Esophagus muscularis mucosa (tissue), 4 donors: ENCODE data around the gene LRRC8D. TPM values are rescaled to one million over a fixed set of nuclear protein-coding genes. Genes with fewer than 3 reads are reported as not detected.

Experiments
- DNase-seq: peaks from one replicate; pipeline ENCODE4 v3.0.0-alpha.2; 2017; ENCODE audit errors: extremely low spot score
- H3K27ac ChIP-seq, 4 donors: fragments of 200-600 bp; sonication (generic); replicated peaks in 1 of 4; 1 replicate in 3 of 4; 2 replicates in 1 of 4; pipeline ENCODE4 v1.5.1; 2016 to 2019; ENCODE audit warnings: mild to moderate bottlenecking in 1 of 4
- H3K27me3 ChIP-seq, 4 donors: fragments of 200-600 bp; sonication (generic); one replicate each; pipeline versions ENCODE4 v1.5.1 to v1.6.0; 2016 to 2019
- H3K36me3 ChIP-seq, 4 donors: fragments of 200-600 bp; sonication (generic); one replicate each; pipeline ENCODE4 v1.5.1; 2016 to 2019
- H3K4me1 ChIP-seq, 4 donors: fragments of 200-600 bp; sonication (generic); one replicate each; pipeline ENCODE4 v1.5.1; 2016 to 2019
- H3K4me3 ChIP-seq, 4 donors: fragments of 200-600 bp; sonication (generic); 1 replicate in 2 of 4; 2 replicates in 2 of 4; pipeline ENCODE4 v1.5.1; 2016 to 2019; ENCODE audit warnings: mild to moderate bottlenecking in 4 of 4, moderate library complexity in 1 of 4
- H3K9me3 ChIP-seq, 4 donors: fragments of 200-600 bp; sonication (generic); 1 replicate in 3 of 4; 2 replicates in 1 of 4; pipeline ENCODE4 v1.5.1; 2016 to 2019
- CTCF ChIP-seq, 3 experiments: fragments of 200-600 bp in 2 of 3; fragments of 450-650 bp in 1 of 3; sonication (generic) in 2 of 3; IDR thresholded peaks; one replicate each; pipeline ENCODE4 v1.5.1; 2017 to 2019; ENCODE audit warnings: antibody characterized with exemption in 3 of 3, mild to moderate bottlenecking in 2 of 3, moderate library complexity in 1 of 3
- EP300 ChIP-seq: sonication (generic); formaldehyde crosslinking; IDR thresholded peaks from one replicate; pipeline ENCODE4 v1.6.1; 2017; ENCODE audit warnings: antibody characterized with exemption
- POLR2A ChIP-seq: fragments of 450-650 bp; IDR thresholded peaks from one replicate; pipeline ENCODE4 v1.6.1; 2017; ENCODE audit warnings: antibody characterized with exemption, moderate library complexity, mild to moderate bottlenecking, low read depth
- POLR2AphosphoS5 ChIP-seq, 2 donors: sonication (generic); formaldehyde crosslinking; IDR thresholded peaks; one replicate each; pipeline ENCODE4 v1.6.1; 2017; ENCODE audit warnings: antibody characterized with exemption in 2 of 2
- WGBS: methylation state at CpG from one replicate; pipeline ENCODE4 v1.1.5; 2018; 5-methylcytosine and 5-hydroxymethylcytosine counted together
- intact Hi-C: fragments of 100-400 bp; cut with DNase I; formaldehyde crosslinking; loops from one replicate; pipeline ENCODE4 v1.15.1; 2023
- total RNA-seq, 4 donors: library from RNA; depleted of rRNA; stranded (reverse); fragments of >200 nt; gene quantifications; one replicate each; pipeline versions ENCODE4 v1.1.0 to v1.2.1, GENCODE V29; 2016

The LRRC8D gene
- total RNA-seq, 4 donors from 2014 or later, result 4.2 to 10.4 (median 6.6) TPM

- 79% methylated on average over 1 of the region's 1 CpG for WGBS
- intact Hi-C loops, result no loop called here
- H3K9me3 ChIP-seq, result no peaks in the 10 kb centered on the region
- H3K27ac ChIP-seq, result no peak overlapping the region
- H3K4me1 ChIP-seq, result peaks cover 2 to 5% (median 2%) of the 10 kb centered on the region in 4 donors
- TF ChIP-seq POLR2AphosphoS5 (IDR thresholded peaks at IDR 0.05), result no peak
- TF ChIP-seq CTCF (IDR thresholded peaks at IDR 0.05), result no peak
- TF ChIP-seq EP300, result no peak
- TF ChIP-seq POLR2A, result no peak
- H3K4me3 ChIP-seq, result no peak overlapping the region
- no peaks in the 10 kb centered on the region for H3K27me3 ChIP-seq
- H3K36me3 ChIP-seq, result no peaks in the 10 kb centered on the region
- DNase-seq, result no peak
Measured at GRCh38 chr1:89912073-89912472, 91.2 kb downstream of the LRRC8D start.

- H3K36me3 ChIP-seq, result no peaks in the 10 kb centered on the region
- no peaks in the 10 kb centered on the region for H3K9me3 ChIP-seq
- intact Hi-C loops, result no loop called here
- no peak overlapping the region for H3K27ac ChIP-seq
- WGBS, result 94% methylated on average over 4 of the region's 4 CpGs
- TF ChIP-seq POLR2A (no peak), CTCF (IDR thresholded peaks at IDR 0.05) (no peak), EP300 (no peak), POLR2AphosphoS5 (IDR thresholded peaks at IDR 0.05) (no peak)
- peaks cover 0 to 5% (median 1%) of the 10 kb centered on the region in 4 donors for H3K4me1 ChIP-seq
- no peak for DNase-seq
- H3K27me3 ChIP-seq, result no peaks in the 10 kb centered on the region
- H3K4me3 ChIP-seq, result no peak overlapping the region
Measured at GRCh38 chr1:89913353-89914095, 92.7 kb downstream of the LRRC8D start.

- no peak for DNase-seq
- Histone ChIP-seq H3K4me1 (peaks cover 0 to 12% (median 0%) of the 10 kb centered on the region in 4 donors), H3K27me3 (no peaks in the 10 kb centered on the region), H3K36me3 (no peaks in the 10 kb centered on the region), H3K9me3 (no peaks in the 10 kb centered on the region), H3K4me3 (no peak overlapping the region), H3K27ac (no peak overlapping the region)
- TF ChIP-seq EP300 (no peak), POLR2A (no peak), POLR2AphosphoS5 (IDR thresholded peaks at IDR 0.05) (no peak), CTCF (IDR thresholded peaks at IDR 0.05) (no peak)
- intact Hi-C loops, result no loop called here
- 90% methylated on average over 1 of the region's 1 CpG for WGBS
Measured at GRCh38 chr1:89917353-89917752, 96.5 kb downstream of the LRRC8D start.

GRCh38 chr1:89918127-89918793 lies 97.4 kb downstream of the LRRC8D start:
- TF ChIP-seq CTCF (IDR thresholded peaks at IDR 0.05) (no peak), POLR2AphosphoS5 (IDR thresholded peaks at IDR 0.05) (no peak), EP300 (no peak), POLR2A (no peak)
- Histone ChIP-seq H3K4me3 (no peak overlapping the region), H3K36me3 (no peaks in the 10 kb centered on the region), H3K9me3 (no peaks in the 10 kb centered on the region), H3K27me3 (no peaks in the 10 kb centered on the region), H3K4me1 (peaks cover 0 to 9% (median 0%) of the 10 kb centered on the region in 4 donors), H3K27ac (no peak overlapping the region)
- no peak for DNase-seq
- intact Hi-C loops, result no loop called here
- 88% methylated on average over 2 of the region's 2 CpGs for WGBS
